ENCODE measurements around the gene PCNX4. TPM values are rescaled to one million over a fixed set of nuclear protein-coding genes. Genes with fewer than 3 reads are reported as not detected.
"Not testable (repeated sequence)": the region's sequence is repeated elsewhere in the genome, so short reads cannot be mapped to it uniquely, and the experiment has no call there.

Gene PCNX4
- total RNA-seq, 2 donors from 2014 or later, result 29.7 to 29.9 TPM

GRCh38 chr14:60093080-60093479, 1.4 kb downstream of the PCNX4 start:
- H3K4me1 Mint-ChIP-seq, result peaks cover 22% of the 10 kb centered on the region
- no peaks in the 10 kb centered on the region for H3K9me3 Mint-ChIP-seq
- peaks cover 30% of the 10 kb centered on the region for H3K36me3 Mint-ChIP-seq (ENCODE audit: low read depth)
- peak overlapping the region; percentile 100 for H3K4me3 Mint-ChIP-seq
- no peak for ATAC-seq (replicated peaks)
- no peaks in the 10 kb centered on the region for H3K27me3 Mint-ChIP-seq
- H3K27ac Mint-ChIP-seq, result peak overlapping the region; percentile 98

GRCh38 chr14:60093606-60094005, 1.9 kb downstream of the PCNX4 start:
- Mint-ChIP-seq H3K27ac (peak overlapping the region; percentile 98), H3K9me3 (no peaks in the 10 kb centered on the region), H3K36me3 (ENCODE audit: low read depth) (peaks cover 34% of the 10 kb centered on the region), H3K27me3 (no peaks in the 10 kb centered on the region), H3K4me1 (peaks cover 23% of the 10 kb centered on the region), H3K4me3 (peak overlapping the region; percentile 100)
- ATAC-seq (replicated peaks), result no peak

- peak; percentile 22 for ATAC-seq (replicated peaks)
- Mint-ChIP-seq H3K36me3 (ENCODE audit: low read depth) (peaks cover 34% of the 10 kb centered on the region), H3K4me3 (peak overlapping the region; percentile 100), H3K27me3 (no peaks in the 10 kb centered on the region), H3K27ac (peak overlapping the region; percentile 98), H3K9me3 (no peaks in the 10 kb centered on the region), H3K4me1 (peaks cover 23% of the 10 kb centered on the region)
These were observed 2.7 kb downstream of the PCNX4 start for GRCh38 chr14:60094306-60094897.

GRCh38 chr14:60095231-60095630, 3.5 kb downstream of the PCNX4 start:
- H3K4me1 Mint-ChIP-seq, result peaks cover 23% of the 10 kb centered on the region
- no peaks in the 10 kb centered on the region for H3K27me3 Mint-ChIP-seq
- H3K4me3 Mint-ChIP-seq, result peak overlapping the region; percentile 100
- ATAC-seq (replicated peaks), result no peak
- no peaks in the 10 kb centered on the region for H3K9me3 Mint-ChIP-seq
- H3K36me3 Mint-ChIP-seq (ENCODE audit: low read depth), result peaks cover 34% of the 10 kb centered on the region
- no peak overlapping the region for H3K27ac Mint-ChIP-seq

- H3K9me3 Mint-ChIP-seq, result no peaks in the 10 kb centered on the region
- H3K36me3 Mint-ChIP-seq (ENCODE audit: low read depth), result peaks cover 34% of the 10 kb centered on the region
- no peak for ATAC-seq (replicated peaks)
- peaks cover 23% of the 10 kb centered on the region for H3K4me1 Mint-ChIP-seq
- H3K27me3 Mint-ChIP-seq, result no peaks in the 10 kb centered on the region
- no peak overlapping the region for H3K27ac Mint-ChIP-seq
- peak overlapping the region; percentile 100 for H3K4me3 Mint-ChIP-seq
These were observed 4.2 kb downstream of the PCNX4 start for GRCh38 chr14:60095781-60096450.

- ATAC-seq (replicated peaks), result no peak
- Mint-ChIP-seq H3K4me3 (no peak overlapping the region), H3K36me3 (ENCODE audit: low read depth) (peaks cover 27% of the 10 kb centered on the region), H3K9me3 (no peaks in the 10 kb centered on the region), H3K4me1 (peaks cover 23% of the 10 kb centered on the region), H3K27me3 (no peaks in the 10 kb centered on the region), H3K27ac (peak overlapping the region; percentile 4)
These were observed 6.3 kb downstream of the PCNX4 start for GRCh38 chr14:60097974-60098373.

GRCh38 chr14:60099855-60100254, 8.1 kb downstream of the PCNX4 start:
- H3K4me1 Mint-ChIP-seq; H3K4me3 Mint-ChIP-seq; H3K27me3 Mint-ChIP-seq; H3K27ac Mint-ChIP-seq; H3K9me3 Mint-ChIP-seq; ATAC-seq (replicated peaks): not testable (repeated sequence)
- peaks cover 19% of the 10 kb centered on the region for H3K36me3 Mint-ChIP-seq (ENCODE audit: low read depth)

- no peaks in the 10 kb centered on the region for H3K9me3 Mint-ChIP-seq
- no peak overlapping the region for H3K4me3 Mint-ChIP-seq
- H3K27me3 Mint-ChIP-seq, result no peaks in the 10 kb centered on the region
- ATAC-seq (replicated peaks), result no peak
- no peak overlapping the region for H3K27ac Mint-ChIP-seq
- H3K4me1 Mint-ChIP-seq, result peaks cover 5% of the 10 kb centered on the region
- H3K36me3 Mint-ChIP-seq (ENCODE audit: low read depth), result peaks cover 18% of the 10 kb centered on the region
These were observed 10.1 kb downstream of the PCNX4 start for GRCh38 chr14:60101786-60102185.

- H3K27ac Mint-ChIP-seq, result no peak overlapping the region
- no peak for ATAC-seq (replicated peaks)
- H3K27me3 Mint-ChIP-seq, result no peaks in the 10 kb centered on the region
- no peak overlapping the region for H3K4me3 Mint-ChIP-seq
- H3K36me3 Mint-ChIP-seq (ENCODE audit: low read depth), result peaks cover 15% of the 10 kb centered on the region
- H3K9me3 Mint-ChIP-seq, result no peaks in the 10 kb centered on the region
- H3K4me1 Mint-ChIP-seq, result peaks cover 5% of the 10 kb centered on the region
These were observed 10.7 kb downstream of the PCNX4 start for GRCh38 chr14:60102389-60102788.

GRCh38 chr14:60106339-60106738, 14.6 kb downstream of the PCNX4 start:
- no peak for ATAC-seq (replicated peaks)

GRCh38 chr14:60107477-60107876, 15.8 kb downstream of the PCNX4 start:
- ATAC-seq (replicated peaks), result no peak
- no peaks in the 10 kb centered on the region for H3K27me3 Mint-ChIP-seq

More at GRCh38 chr14:60106339-60106738, 14.6 kb downstream of the PCNX4 start:
- H3K36me3 Mint-ChIP-seq (ENCODE audit: low read depth), result peaks cover 29% of the 10 kb centered on the region
- no peak overlapping the region for H3K4me3 Mint-ChIP-seq
- H3K9me3 Mint-ChIP-seq, result no peaks in the 10 kb centered on the region
- H3K4me1 Mint-ChIP-seq, result peaks cover 5% of the 10 kb centered on the region
- no peaks in the 10 kb centered on the region for H3K27me3 Mint-ChIP-seq
- H3K27ac Mint-ChIP-seq, result no peak overlapping the region

GRCh38 chr14:60111732-60112131, 20.0 kb downstream of the PCNX4 start:
- ATAC-seq (replicated peaks), result no peak
- H3K4me1 Mint-ChIP-seq, result peaks cover 10% of the 10 kb centered on the region
- H3K9me3 Mint-ChIP-seq, result no peaks in the 10 kb centered on the region
- H3K36me3 Mint-ChIP-seq (ENCODE audit: low read depth), result peaks cover 56% of the 10 kb centered on the region
- no peak overlapping the region for H3K27ac Mint-ChIP-seq
- no peak overlapping the region for H3K4me3 Mint-ChIP-seq
- no peaks in the 10 kb centered on the region for H3K27me3 Mint-ChIP-seq

More at GRCh38 chr14:60107477-60107876, 15.8 kb downstream of the PCNX4 start:
- no peak overlapping the region for H3K27ac Mint-ChIP-seq
- H3K36me3 Mint-ChIP-seq (ENCODE audit: low read depth), result peaks cover 29% of the 10 kb centered on the region
- no peak overlapping the region for H3K4me3 Mint-ChIP-seq
- H3K4me1 Mint-ChIP-seq, result peaks cover 5% of the 10 kb centered on the region
- H3K9me3 Mint-ChIP-seq, result no peaks in the 10 kb centered on the region

GRCh38 chr14:60114881-60115280, 23.2 kb downstream of the PCNX4 start:
- H3K27me3 Mint-ChIP-seq, result no peaks in the 10 kb centered on the region
- H3K36me3 Mint-ChIP-seq (ENCODE audit: low read depth), result peaks cover 55% of the 10 kb centered on the region
- peaks cover 6% of the 10 kb centered on the region for H3K4me1 Mint-ChIP-seq
- no peak for ATAC-seq (replicated peaks)
- H3K4me3 Mint-ChIP-seq, result no peak overlapping the region
- H3K27ac Mint-ChIP-seq, result no peak overlapping the region
- H3K9me3 Mint-ChIP-seq, result no peaks in the 10 kb centered on the region

- Mint-ChIP-seq H3K4me3 (no peak overlapping the region), H3K4me1 (peaks cover 5% of the 10 kb centered on the region), H3K27ac (no peak overlapping the region), H3K9me3 (no peaks in the 10 kb centered on the region), H3K27me3 (no peaks in the 10 kb centered on the region), H3K36me3 (ENCODE audit: low read depth) (peaks cover 63% of the 10 kb centered on the region)
- ATAC-seq (replicated peaks), result no peak
These were observed 24.5 kb downstream of the PCNX4 start for GRCh38 chr14:60116181-60116580.

GRCh38 chr14:60125918-60126317, 34.2 kb downstream of the PCNX4 start:
- Mint-ChIP-seq H3K9me3 (no peaks in the 10 kb centered on the region), H3K27me3 (no peaks in the 10 kb centered on the region), H3K36me3 (ENCODE audit: low read depth) (peaks cover 80% of the 10 kb centered on the region), H3K27ac (no peak overlapping the region), H3K4me1 (no peaks in the 10 kb centered on the region), H3K4me3 (no peak overlapping the region)
- ATAC-seq (replicated peaks), result no peak

Measured in activated T-helper 17 cell treated with anti-CD3 and anti-CD28 coated beads, Interleukin-2, amount 50 U/mL, for 72 hours (primary cell).